ENCODE measurements around the gene C10orf71. TPM values are rescaled to one million over a fixed set of nuclear protein-coding genes. Genes with fewer than 3 reads are reported as not detected.

The C10orf71 gene
- polyA plus RNA-seq, 1 donor from 2014 or later: not detected

- Histone ChIP-seq H3K9ac (ENCODE audit: low read length) (no peak overlapping the region), H3K9me2 (ENCODE audit: insufficient read depth, low read length) (no peaks in the 10 kb centered on the region), H3K4me3 (ENCODE audit: low read length) (no peak overlapping the region), H2AFZ (ENCODE audit: low read depth, low read length) (no peak overlapping the region), H3K36me3 (ENCODE audit: insufficient read depth, low read length) (no peaks in the 10 kb centered on the region), H3F3A (ENCODE audit: insufficient read depth, low read length, poor library complexity, severe bottlenecking) (no peaks in the 10 kb centered on the region), H3K9me3 (ENCODE audit: low read length) (no peaks in the 10 kb centered on the region), H3K27me3 (ENCODE audit: insufficient read depth, low read depth, low read length) (no peaks in the 10 kb centered on the region), H4K20me1 (ENCODE audit: insufficient read depth) (no peaks in the 10 kb centered on the region), H3K4me2 (ENCODE audit: low read length) (no peak overlapping the region), H3K27ac (ENCODE audit: low read length) (no peak overlapping the region), H3K79me2 (replicated peaks; ENCODE audit: insufficient read depth, low read length) (no peaks in the 10 kb centered on the region)
- no peak for TF ChIP-seq MXI1 (conservative IDR thresholded peaks at IDR 0.05; ENCODE audit: poor library complexity, severe bottlenecking)
- no peak for TF ChIP-seq POLR2AphosphoS5 (IDR thresholded peaks at IDR 0.05)
- no peak for TF ChIP-seq EZH2 (IDR thresholded peaks at IDR 0.05; ENCODE audit: borderline replicate concordance, insufficient read depth, low read length, poor library complexity, severe bottlenecking)
- no peak for TF ChIP-seq REST (IDR thresholded peaks at IDR 0.05; ENCODE audit: borderline replicate concordance)
- TF ChIP-seq SMC3 (conservative IDR thresholded peaks at IDR 0.05; ENCODE audit: poor library complexity): no peak
- no peak for TF ChIP-seq TAF1 (IDR thresholded peaks at IDR 0.05; ENCODE audit: low read depth)
- TF ChIP-seq CTCF (IDR thresholded peaks at IDR 0.05; ENCODE audit: poor library complexity, severe bottlenecking): no peak
- no peak for TF ChIP-seq EP300 (conservative IDR thresholded peaks at IDR 0.05; ENCODE audit: poor library complexity, severe bottlenecking)
- no peak for TF ChIP-seq RAD21 (conservative IDR thresholded peaks at IDR 0.05)
Measured at GRCh38 chr10:49252313-49253034, 46.5 kb upstream of the C10orf71 start.

GRCh38 chr10:49253340-49253906 lies 45.5 kb upstream of the C10orf71 start:
- no peak for TF ChIP-seq SMC3 (conservative IDR thresholded peaks at IDR 0.05; ENCODE audit: poor library complexity)
- no peak for TF ChIP-seq EP300 (conservative IDR thresholded peaks at IDR 0.05; ENCODE audit: poor library complexity, severe bottlenecking)
- no peak for TF ChIP-seq REST (IDR thresholded peaks at IDR 0.05; ENCODE audit: borderline replicate concordance)
- no peak for TF ChIP-seq MXI1 (conservative IDR thresholded peaks at IDR 0.05; ENCODE audit: poor library complexity, severe bottlenecking)
- no peak for TF ChIP-seq CTCF (IDR thresholded peaks at IDR 0.05; ENCODE audit: poor library complexity, severe bottlenecking)
- no peak for TF ChIP-seq RAD21 (conservative IDR thresholded peaks at IDR 0.05)
- no peak for TF ChIP-seq TAF1 (IDR thresholded peaks at IDR 0.05; ENCODE audit: low read depth)
- no peak for TF ChIP-seq EZH2 (IDR thresholded peaks at IDR 0.05; ENCODE audit: borderline replicate concordance, insufficient read depth, low read length, poor library complexity, severe bottlenecking)
- no peak for TF ChIP-seq POLR2AphosphoS5 (IDR thresholded peaks at IDR 0.05)
- H3K4me3 ChIP-seq (ENCODE audit: low read length): no peak overlapping the region
- H3K79me2 ChIP-seq (replicated peaks; ENCODE audit: insufficient read depth, low read length): no peaks in the 10 kb centered on the region

More at GRCh38 chr10:49253340-49253906, 45.5 kb upstream of the C10orf71 start:
- Histone ChIP-seq H3K9me2 (ENCODE audit: insufficient read depth, low read length) (no peaks in the 10 kb centered on the region), H3K9ac (ENCODE audit: low read length) (no peak overlapping the region), H3K4me2 (ENCODE audit: low read length) (no peak overlapping the region), H3K9me3 (ENCODE audit: low read length) (no peaks in the 10 kb centered on the region), H3F3A (ENCODE audit: insufficient read depth, low read length, poor library complexity, severe bottlenecking) (no peaks in the 10 kb centered on the region), H3K27me3 (ENCODE audit: insufficient read depth, low read depth, low read length) (no peaks in the 10 kb centered on the region), H3K36me3 (ENCODE audit: insufficient read depth, low read length) (no peaks in the 10 kb centered on the region), H3K27ac (ENCODE audit: low read length) (no peak overlapping the region), H4K20me1 (ENCODE audit: insufficient read depth) (no peaks in the 10 kb centered on the region), H2AFZ (ENCODE audit: low read depth, low read length) (no peak overlapping the region)

All from neural cell (in vitro differentiated cells).